Retinal pigment epithelial cell (primary cell): Measurements from ENCODE around the gene BARX1.

ENCODE experiments used
- DNase-seq: peaks from one replicate; pipeline ENCODE4 v3.0.0-alpha.2; 2010; ENCODE audit warnings: low read depth
- H3K4me3 ChIP-seq: 2 replicates; pipeline ENCODE4 v1.5.1; 2011; ENCODE audit warnings: mild to moderate bottlenecking, low read length, control low read depth, moderate library complexity
- TF ChIP-seq, protein P1 (sequence below): conservative IDR thresholded peaks from 2 replicates; pipeline ENCODE4 v1.5.1; 2011; ENCODE audit warnings: low read depth, low read length, control low read depth, inconsistent platforms

Gene BARX1

GRCh38 chr9:93954434-93955061 lies 607 bp downstream of the BARX1 start:
- TF ChIP-seq, protein P1, sequence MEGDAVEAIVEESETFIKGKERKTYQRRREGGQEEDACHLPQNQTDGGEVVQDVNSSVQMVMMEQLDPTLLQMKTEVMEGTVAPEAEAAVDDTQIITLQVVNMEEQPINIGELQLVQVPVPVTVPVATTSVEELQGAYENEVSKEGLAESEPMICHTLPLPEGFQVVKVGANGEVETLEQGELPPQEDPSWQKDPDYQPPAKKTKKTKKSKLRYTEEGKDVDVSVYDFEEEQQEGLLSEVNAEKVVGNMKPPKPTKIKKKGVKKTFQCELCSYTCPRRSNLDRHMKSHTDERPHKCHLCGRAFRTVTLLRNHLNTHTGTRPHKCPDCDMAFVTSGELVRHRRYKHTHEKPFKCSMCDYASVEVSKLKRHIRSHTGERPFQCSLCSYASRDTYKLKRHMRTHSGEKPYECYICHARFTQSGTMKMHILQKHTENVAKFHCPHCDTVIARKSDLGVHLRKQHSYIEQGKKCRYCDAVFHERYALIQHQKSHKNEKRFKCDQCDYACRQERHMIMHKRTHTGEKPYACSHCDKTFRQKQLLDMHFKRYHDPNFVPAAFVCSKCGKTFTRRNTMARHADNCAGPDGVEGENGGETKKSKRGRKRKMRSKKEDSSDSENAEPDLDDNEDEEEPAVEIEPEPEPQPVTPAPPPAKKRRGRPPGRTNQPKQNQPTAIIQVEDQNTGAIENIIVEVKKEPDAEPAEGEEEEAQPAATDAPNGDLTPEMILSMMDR: no peak
- H3K4me3 ChIP-seq: no peak overlapping the region
- no peak for DNase-seq

DNA sequence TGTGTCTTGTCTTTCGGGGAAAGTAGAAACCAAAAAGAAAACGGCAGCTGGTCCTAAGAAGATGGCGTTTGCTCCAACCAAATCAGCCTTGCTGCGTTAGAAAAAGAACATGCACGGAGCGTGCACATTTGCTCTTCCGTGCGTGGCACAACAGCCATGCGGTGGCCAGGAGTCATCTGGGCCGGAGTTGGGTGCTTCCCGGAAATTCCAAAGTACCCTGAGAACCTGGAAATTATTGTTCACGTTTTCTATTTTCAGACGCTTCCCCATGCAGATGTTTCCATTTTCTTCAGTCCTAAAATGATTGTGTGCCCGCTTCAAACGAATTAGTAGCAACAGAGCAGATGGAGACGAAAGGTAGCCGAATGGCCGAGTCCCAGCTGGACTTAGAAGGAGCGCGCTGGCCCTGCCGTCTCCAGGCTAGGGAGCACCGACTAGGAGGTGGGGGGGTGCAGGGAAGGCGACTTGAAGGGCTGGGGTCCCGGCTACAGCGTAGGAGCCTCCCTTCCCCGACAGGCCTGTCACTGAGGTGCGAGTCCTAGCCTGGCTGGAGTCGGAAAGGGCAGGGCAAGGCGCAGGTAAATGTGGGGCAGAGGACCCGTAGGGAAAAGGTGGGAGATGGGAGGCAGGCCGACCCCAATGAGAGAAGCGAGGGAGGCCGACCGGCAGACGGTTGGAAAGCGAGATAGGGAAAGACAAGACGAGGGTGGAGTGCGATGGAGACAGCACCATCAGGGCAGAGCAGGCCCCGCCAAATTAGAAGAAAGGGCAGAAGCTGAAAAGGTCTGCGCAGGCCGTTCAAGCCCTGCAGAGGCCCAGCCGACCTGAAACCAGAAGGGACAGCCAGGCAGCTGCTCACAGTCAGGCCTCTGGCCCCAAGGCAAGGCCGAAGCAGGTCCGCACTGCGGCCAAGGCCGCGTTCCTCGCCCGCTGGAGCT lies 1.4 kb downstream of the BARX1 start:
- TF ChIP-seq, protein P1: no peak
- DNase-seq: no peak
- no peak overlapping the region for H3K4me3 ChIP-seq

DNA sequence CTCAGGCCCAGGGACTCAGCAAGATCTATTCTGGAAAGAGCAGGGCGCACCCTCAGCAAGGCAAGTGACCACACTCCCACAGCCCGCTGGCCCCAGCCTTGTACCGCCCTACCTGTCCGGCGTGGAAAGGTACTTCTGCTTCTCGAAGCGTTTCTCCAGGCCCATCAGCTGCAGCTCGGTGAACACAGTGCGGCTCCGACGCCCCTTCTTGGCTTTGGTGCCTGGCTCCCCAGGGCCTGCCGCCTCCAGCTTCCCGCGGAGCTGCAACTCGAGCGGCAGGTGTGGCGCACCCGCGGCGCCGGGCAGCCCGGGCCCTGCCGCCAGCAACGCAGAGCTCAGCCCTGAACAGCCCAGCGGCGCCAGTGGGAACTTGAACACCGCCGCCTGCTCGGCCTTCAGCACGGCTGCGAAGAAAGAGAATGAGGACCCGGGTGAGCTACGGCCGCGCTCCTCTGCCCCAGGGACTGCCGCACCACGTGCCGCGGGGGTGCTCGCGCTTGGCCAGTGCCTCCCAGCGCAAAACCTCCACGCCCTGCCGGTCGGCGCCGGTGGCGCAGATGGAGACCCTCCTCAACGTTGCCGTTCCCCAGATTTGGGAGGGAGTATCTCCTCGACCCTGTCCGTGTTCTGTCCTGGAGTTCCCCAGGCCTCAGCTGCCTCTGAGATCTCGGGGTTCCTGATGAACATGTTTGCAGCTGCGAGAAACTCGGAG lies 2.2 kb downstream of the BARX1 start:
- no peak for DNase-seq
- TF ChIP-seq, protein P1: no peak
- no peak overlapping the region for H3K4me3 ChIP-seq

DNA sequence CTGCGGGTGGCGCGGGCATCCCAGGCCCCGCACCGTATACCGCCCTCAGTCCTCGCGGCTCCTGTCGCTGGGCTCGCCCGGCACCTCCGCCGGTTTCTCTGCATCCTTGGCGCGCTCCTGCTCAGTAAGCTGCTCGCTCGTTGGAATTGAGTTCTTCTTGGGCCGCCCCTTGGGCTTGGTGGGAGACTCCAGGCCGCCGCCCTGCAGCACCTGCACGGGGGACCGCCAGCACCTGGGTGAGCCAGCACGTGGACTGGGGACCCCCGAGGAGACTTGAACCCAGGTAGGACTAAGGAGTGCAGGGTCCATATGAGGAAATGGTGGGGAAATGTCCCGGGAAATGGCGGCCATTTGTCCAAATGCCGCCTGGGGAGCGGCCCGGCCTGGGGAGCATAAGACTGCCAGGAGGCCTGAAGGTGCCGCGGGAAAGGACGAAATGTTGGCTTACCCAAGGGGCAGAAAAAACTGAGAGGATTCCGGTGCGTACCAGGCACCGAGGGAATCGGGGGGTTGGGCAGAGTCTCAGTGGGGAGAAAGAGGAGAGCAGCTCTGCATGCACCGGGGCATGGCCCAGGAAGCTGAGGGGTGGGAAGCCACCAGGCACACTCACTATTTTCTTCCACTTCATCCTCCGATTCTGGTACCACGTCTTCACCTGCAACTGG lies 2.9 kb downstream of the BARX1 start:
- DNase-seq: no peak
- H3K4me3 ChIP-seq: no peak overlapping the region
- TF ChIP-seq, protein P1: no peak

DNA sequence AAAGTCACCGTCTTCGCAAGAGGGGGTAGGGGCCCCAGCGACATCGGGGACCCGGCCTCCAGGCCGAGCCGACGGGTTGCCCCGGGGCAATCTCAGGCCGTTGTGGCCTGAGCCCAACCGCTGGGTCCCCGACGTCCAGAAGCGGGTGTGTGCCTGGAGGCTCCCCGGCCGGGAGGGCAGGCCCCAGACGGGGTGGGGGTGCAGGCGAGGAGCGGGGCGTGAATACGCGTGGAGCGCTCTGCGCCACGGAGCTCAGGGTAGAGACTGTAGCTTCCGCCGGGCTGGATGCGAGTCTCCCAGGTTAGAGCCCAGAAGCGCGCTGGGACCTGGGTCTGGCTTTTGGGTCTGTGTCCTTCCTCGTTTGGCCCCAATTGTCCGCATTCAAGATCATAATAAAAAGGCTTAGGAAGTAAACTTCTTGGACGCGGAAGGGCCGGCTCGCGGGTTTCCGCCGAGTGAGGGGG lies 3.5 kb downstream of the BARX1 start:
- TF ChIP-seq, protein P1: no peak
- no peak overlapping the region for H3K4me3 ChIP-seq
- no peak for DNase-seq

GRCh38 chr9:93950619-93951601 lies 4.2 kb downstream of the BARX1 start:
- DNase-seq: no peak
- H3K4me3 ChIP-seq: no peak overlapping the region
- TF ChIP-seq, protein P1: no peak
